HCT116 (cell line): ENCODE measurements around the gene POMT2. TPM values are rescaled to one million over a fixed set of nuclear protein-coding genes. Genes with fewer than 3 reads are reported as not detected.
A peak's percentile ranks its signal among the peaks of the same experiment; 100 is the strongest.

ENCODE experiments used
- ATAC-seq: fragments of 200-7000 bp; cut with Tn5 transposase; 2 replicates; pipeline ENCODE4 v1.9.1; 2020; ENCODE audit warnings: mild to moderate bottlenecking, moderate library complexity
- BruUV-seq: library from RNA; stranded (reverse); fragments of 400-500 nt; replicated peaks from 2 replicates; lab custom pipeline; 2021; lab: Mats Ljungman, UMichigan
- CTCF ChIA-PET: fragments of 300-600 bp; sonication (Branson Sonifier 250); formaldehyde crosslinking; loops from one replicate; lab custom pipeline; 2021; ENCODE audit warnings: antibody characterized with exemption; lab: Charles Lee
- POLR2A ChIA-PET: fragments of 300-600, 350-600 bp; sonication (Branson Sonifier 250); formaldehyde crosslinking; loops from one replicate; lab custom pipeline; 2021; ENCODE audit warnings: antibody characterized with exemption; lab: Charles Lee
- RAD21 ChIA-PET, 2 experiments: fragments of 300-600 bp; sonication (Branson Sonifier 250); formaldehyde crosslinking; loops; one replicate each; lab custom pipeline; 2023; ENCODE audit warnings: low total read pairs in 2 of 2; ENCODE audit not compliant: uncharacterized antibody in 2 of 2, unreplicated experiment in 2 of 2, low non-redundant PET in 1 of 2; lab: Charles Lee
- DNase-seq: peaks from one replicate; pipeline ENCODE4 v3.0.0-alpha.2; 2010; ENCODE audit warnings: low read depth, low spot score
- H2AFZ ChIP-seq: fragments of 200-600 bp; shearing (Covaris generic), sonication (generic); 2 replicates; pipeline ENCODE4 v1.6.1; 2017; ENCODE audit warnings: low read depth, mixed run types, mixed read lengths, antibody characterized with exemption, low read length; ENCODE audit not compliant: poor library complexity, severe bottlenecking
- H3K27ac ChIP-seq: 2 replicates; pipeline ENCODE4 v1.5.1; 2012; ENCODE audit warnings: low read depth, low read length
- H3K27me3 ChIP-seq: fragments of 200-600 bp; sonication (generic); 2 replicates; pipeline ENCODE4 v1.6.1; 2016; ENCODE audit warnings: mixed run types, low read length, mixed read lengths; ENCODE audit not compliant: insufficient read depth
- H3K36me3 ChIP-seq, 2 experiments: fragments of 200-500 bp in 1 of 2; fragments of 200-600 bp in 1 of 2; sonication (Bioruptor generic) in 1 of 2; sonication (generic) in 1 of 2; 2 replicates each; pipeline versions ENCODE4 v1.5.1 to v1.6.1; 2014 to 2016; ENCODE audit warnings: low read length in 2 of 2, inconsistent platforms in 1 of 2, mixed read lengths in 1 of 2, mixed run types in 1 of 2; ENCODE audit not compliant: insufficient read depth in 2 of 2, control insufficient read depth in 1 of 2
- H3K4me1 ChIP-seq, 2 experiments: fragments of 200-600 bp in 1 of 2; sonication (generic) in 1 of 2; 2 replicates each; pipeline versions ENCODE4 v1.5.1 to v1.6.1; 2012 to 2017; ENCODE audit warnings: low read length in 2 of 2, inconsistent platforms in 1 of 2, mild to moderate bottlenecking in 1 of 2, mixed read lengths in 1 of 2, mixed run types in 1 of 2, moderate library complexity in 1 of 2; ENCODE audit not compliant: insufficient read depth in 2 of 2, control insufficient read depth in 1 of 2
- H3K4me2 ChIP-seq: fragments of 200-600 bp; sonication (generic); 2 replicates; pipeline ENCODE4 v1.6.1; 2017; ENCODE audit warnings: mixed run types, low read length, mixed read lengths
- H3K4me3 ChIP-seq, 2 experiments: fragments of 200-600 bp in 1 of 2; sonication (generic) in 1 of 2; replicated peaks in 1 of 2; 2 replicates each; pipeline ENCODE4 v1.5.1; 2011 to 2016; ENCODE audit warnings: low read length in 2 of 2, control low read depth in 1 of 2, low read depth in 1 of 2, mild to moderate bottlenecking in 1 of 2, mixed read lengths in 1 of 2, mixed run types in 1 of 2
- H3K79me2 ChIP-seq: fragments of 200-600 bp; sonication (generic); 2 replicates; pipeline ENCODE4 v1.6.1; 2017; ENCODE audit warnings: mild to moderate bottlenecking, mixed run types, low read length, moderate library complexity, mixed read lengths; ENCODE audit not compliant: insufficient read depth
- H3K9ac ChIP-seq: fragments of 200-600 bp; sonication (generic); 2 replicates; pipeline ENCODE4 v1.6.1; 2016; ENCODE audit warnings: low read length, mixed read lengths
- H3K9me2 ChIP-seq: fragments of 200-600 bp; sonication (generic), shearing (Covaris generic); 2 replicates; pipeline ENCODE4 v1.6.1; 2017; ENCODE audit warnings: mixed run types, mild to moderate bottlenecking, moderate library complexity; ENCODE audit not compliant: insufficient read depth
- H3K9me3 ChIP-seq, 2 experiments: fragments of 200-500 bp in 1 of 2; fragments of 200-600 bp in 1 of 2; sonication (Bioruptor generic) in 1 of 2; sonication (generic) in 1 of 2; 2 replicates each; pipeline ENCODE4 v1.6.1; 2014 to 2017; ENCODE audit warnings: low read length in 2 of 2, mixed read lengths in 2 of 2, inconsistent platforms in 1 of 2, low read depth in 1 of 2, mild to moderate bottlenecking in 1 of 2, mixed run types in 1 of 2, moderate library complexity in 1 of 2; ENCODE audit not compliant: control insufficient read depth in 1 of 2, insufficient read depth in 1 of 2
- H4K20me1 ChIP-seq: fragments of 200-600 bp; sonication (generic), shearing (Covaris generic); 2 replicates; pipeline ENCODE4 v1.6.1; 2017; ENCODE audit warnings: mixed run types, mild to moderate bottlenecking, moderate library complexity; ENCODE audit not compliant: insufficient read depth
- RAD21 ChIP-seq: IDR thresholded peaks from 2 replicates; pipeline ENCODE4 v1.6.1; 2012; ENCODE audit warnings: low read depth, mild to moderate bottlenecking
- SIN3A ChIP-seq: IDR thresholded peaks from 2 replicates; pipeline ENCODE4 v1.6.1; 2012; ENCODE audit warnings: low read depth
- YY1 ChIP-seq: IDR thresholded peaks from 2 replicates; pipeline ENCODE4 v1.6.1; 2011; ENCODE audit warnings: low read length, low read depth, moderate library complexity, mild to moderate bottlenecking; ENCODE audit not compliant: insufficient replicate concordance; ENCODE audit errors: extremely low read depth
- ZBTB33 ChIP-seq: IDR thresholded peaks from 2 replicates; pipeline ENCODE4 v1.6.1; 2011; ENCODE audit warnings: mild to moderate bottlenecking, low read length, moderate library complexity; ENCODE audit not compliant: insufficient replicate concordance; ENCODE audit errors: extremely low read depth
- ZFX ChIP-seq: fragments of 450-650 bp; IDR thresholded peaks from 2 replicates; pipeline ENCODE4 v1.6.1; 2017
- intact Hi-C: fragments of 100-400 bp; cut with micrococcal nuclease; formaldehyde crosslinking; loops from 2 replicates; pipeline ENCODE4 v1.10.0; 2022
- total RNA-seq: library from RNA; stranded (reverse); gene quantifications from one replicate; pipeline ENCODE4 v1.2.1, GENCODE V29; 2021; ENCODE audit not compliant: unreplicated experiment
- TF ChIP-seq, protein P1 (sequence below), 3 experiments: fragments of 200-600 bp in 1 of 3; sonication (generic) in 1 of 3; IDR thresholded peaks in 2 of 3; conservative IDR thresholded peaks in 1 of 3; 2 replicates each; pipeline ENCODE4 v1.5.1; 2012 to 2017; ENCODE audit warnings: low read depth in 2 of 3, low read length in 2 of 3, antibody characterized with exemption in 1 of 3, borderline replicate concordance in 1 of 3, control low read depth in 1 of 3, mild to moderate bottlenecking in 1 of 3, mixed read lengths in 1 of 3, mixed run types in 1 of 3, moderate library complexity in 1 of 3; ENCODE audit not compliant: insufficient read depth in 1 of 3

Gene POMT2
- total RNA-seq, 1 experiment from 2014 or later = 30.2 TPM

GRCh38 chr14:77296155-77296554 is 24.5 kb downstream of the POMT2 start:
- H3K79me2 ChIP-seq = no peaks in the 10 kb centered on the region
- RAD21 ChIA-PET = no interaction called here
- DNase-seq = no peak
- no peaks in the 10 kb centered on the region for H3K27me3 ChIP-seq
- CTCF ChIA-PET = no interaction called here
- H2AFZ ChIP-seq = no peak overlapping the region
- TF ChIP-seq ZFX (no peak), ZBTB33 (no peak)
- no peaks in the 10 kb centered on the region for H4K20me1 ChIP-seq
- intact Hi-C loops = no loop called here
- H3K4me1 ChIP-seq = no peaks in the 10 kb centered on the region
- H3K4me3 ChIP-seq = no peak overlapping the region
- no peak overlapping the region for H3K9ac ChIP-seq
- H3K9me3 ChIP-seq = no peaks in the 10 kb centered on the region
- POLR2A ChIA-PET = no interaction called here
- peaks cover 2 to 13% of the 10 kb centered on the region in 2 experiments; a peak in 1 of 4 replicates for H3K36me3 ChIP-seq
- no peak for ATAC-seq
- BruUV-seq = no TSS peak
- no peak overlapping the region for H3K27ac ChIP-seq
- no peak overlapping the region for H3K4me2 ChIP-seq
- H3K9me2 ChIP-seq = no peaks in the 10 kb centered on the region

DNA sequence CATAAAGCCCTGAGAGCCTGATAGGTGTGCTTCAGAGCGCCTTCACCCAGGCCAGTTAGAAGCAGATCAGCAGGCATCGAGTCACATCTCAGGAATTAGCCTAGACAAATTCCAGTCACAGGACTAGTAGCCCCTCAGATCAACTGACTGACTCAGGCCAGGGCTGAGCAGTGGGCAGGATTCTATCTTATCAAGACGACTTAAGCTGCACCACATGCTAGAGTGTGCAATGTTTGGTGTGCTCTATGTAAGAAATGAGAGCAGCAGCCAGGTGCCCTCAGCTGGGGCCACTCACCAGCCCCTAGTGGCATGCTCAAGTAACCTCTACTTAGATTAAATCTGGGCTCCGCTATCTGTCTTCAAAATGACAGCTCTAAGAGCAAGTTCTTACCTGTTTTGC is 30.0 kb downstream of the POMT2 start:
- no peaks in the 10 kb centered on the region for H3K79me2 ChIP-seq
- H3K27me3 ChIP-seq = no peaks in the 10 kb centered on the region
- H3K4me3 ChIP-seq = no peak overlapping the region
- no peak for DNase-seq
- no peaks in the 10 kb centered on the region for H3K9me2 ChIP-seq
- no peaks in the 10 kb centered on the region for H3K9me3 ChIP-seq
- no TSS peak for BruUV-seq
- ATAC-seq = peak; percentile 71
- no peaks in the 10 kb centered on the region for H3K4me1 ChIP-seq
- H3K27ac ChIP-seq = no peak overlapping the region
- H3K9ac ChIP-seq = no peak overlapping the region
- intact Hi-C loops = no loop called here
- no peaks in the 10 kb centered on the region for H4K20me1 ChIP-seq
- H3K36me3 ChIP-seq = peaks cover 4 to 10% of the 10 kb centered on the region in 2 experiments; a peak in 1 of 4 replicates
- no peak overlapping the region for H3K4me2 ChIP-seq
- ChIA-PET RAD21 (no interaction called here), CTCF (interaction anchor here (1.0 to 1.5 kb wide), 3 partner anchors 8 to 139 kb away, joined by 3 to 4 read pairs (median 3); no protein-coding TSS in a partner anchor), POLR2A (no interaction called here)
- TF ChIP-seq, protein P1, sequence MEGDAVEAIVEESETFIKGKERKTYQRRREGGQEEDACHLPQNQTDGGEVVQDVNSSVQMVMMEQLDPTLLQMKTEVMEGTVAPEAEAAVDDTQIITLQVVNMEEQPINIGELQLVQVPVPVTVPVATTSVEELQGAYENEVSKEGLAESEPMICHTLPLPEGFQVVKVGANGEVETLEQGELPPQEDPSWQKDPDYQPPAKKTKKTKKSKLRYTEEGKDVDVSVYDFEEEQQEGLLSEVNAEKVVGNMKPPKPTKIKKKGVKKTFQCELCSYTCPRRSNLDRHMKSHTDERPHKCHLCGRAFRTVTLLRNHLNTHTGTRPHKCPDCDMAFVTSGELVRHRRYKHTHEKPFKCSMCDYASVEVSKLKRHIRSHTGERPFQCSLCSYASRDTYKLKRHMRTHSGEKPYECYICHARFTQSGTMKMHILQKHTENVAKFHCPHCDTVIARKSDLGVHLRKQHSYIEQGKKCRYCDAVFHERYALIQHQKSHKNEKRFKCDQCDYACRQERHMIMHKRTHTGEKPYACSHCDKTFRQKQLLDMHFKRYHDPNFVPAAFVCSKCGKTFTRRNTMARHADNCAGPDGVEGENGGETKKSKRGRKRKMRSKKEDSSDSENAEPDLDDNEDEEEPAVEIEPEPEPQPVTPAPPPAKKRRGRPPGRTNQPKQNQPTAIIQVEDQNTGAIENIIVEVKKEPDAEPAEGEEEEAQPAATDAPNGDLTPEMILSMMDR (IDR thresholded peaks at IDR 0.05 in 2 of 3, conservative IDR thresholded peaks at IDR 0.05 in 1 of 3; ENCODE audit: borderline replicate concordance in 1 of 3, insufficient read depth in 1 of 3, low read depth in 2 of 3, low read length in 2 of 3) = peak in 2 of 3 experiments; percentile 36 to 42; a peak in 3 of 6 replicates
- no peak for TF ChIP-seq RAD21
- no peak for TF ChIP-seq ZFX
- no peak for TF ChIP-seq YY1
- TF ChIP-seq SIN3A = no peak
- no peak overlapping the region for H2AFZ ChIP-seq
